ENCODE results near the gene EDA2R.

Gene EDA2R

GRCh38 chrX:66635360-66635759, 3.5 kb downstream of the EDA2R start:
- no peak for TF ChIP-seq FOXP2 (optimal IDR thresholded peaks at IDR 0.05; ENCODE audit: borderline replicate concordance, extremely low read depth, extremely low read length, insufficient read depth)
- no peak for TF ChIP-seq TAF1 (IDR thresholded peaks at IDR 0.05; ENCODE audit: borderline replicate concordance, insufficient read depth, low read length)

GRCh38 chrX:66634272-66634671, 4.6 kb downstream of the EDA2R start:
- no peak for TF ChIP-seq FOXP2 (optimal IDR thresholded peaks at IDR 0.05; ENCODE audit: borderline replicate concordance, extremely low read depth, extremely low read length, insufficient read depth)
- TF ChIP-seq POLR2AphosphoS5 (IDR thresholded peaks at IDR 0.05; ENCODE audit: low read depth, low read length): no peak
- TF ChIP-seq TAF1 (IDR thresholded peaks at IDR 0.05; ENCODE audit: borderline replicate concordance, insufficient read depth, low read length): no peak

GRCh38 chrX:66633541-66633940, 5.3 kb downstream of the EDA2R start:
- TF ChIP-seq TAF1 (IDR thresholded peaks at IDR 0.05; ENCODE audit: borderline replicate concordance, insufficient read depth, low read length) (no peak), POLR2AphosphoS5 (IDR thresholded peaks at IDR 0.05; ENCODE audit: low read depth, low read length) (no peak), FOXP2 (optimal IDR thresholded peaks at IDR 0.05; ENCODE audit: borderline replicate concordance, extremely low read depth, extremely low read length, insufficient read depth) (no peak), SIN3A (IDR thresholded peaks at IDR 0.05; ENCODE audit: borderline replicate concordance, insufficient read depth, low read length) (no peak)

GRCh38 chrX:66632981-66633380, 5.9 kb downstream of the EDA2R start:
- TF ChIP-seq REST (IDR thresholded peaks at IDR 0.05; ENCODE audit: insufficient read depth in 1 of 2, low read depth in 2 of 2, low read length in 2 of 2) (no peak), POLR2AphosphoS5 (IDR thresholded peaks at IDR 0.05; ENCODE audit: low read depth, low read length) (no peak), FOXP2 (optimal IDR thresholded peaks at IDR 0.05; ENCODE audit: borderline replicate concordance, extremely low read depth, extremely low read length, insufficient read depth) (no peak), TAF1 (IDR thresholded peaks at IDR 0.05; ENCODE audit: borderline replicate concordance, insufficient read depth, low read length) (no peak), SIN3A (IDR thresholded peaks at IDR 0.05; ENCODE audit: borderline replicate concordance, insufficient read depth, low read length) (no peak)

- TF ChIP-seq TAF1 (IDR thresholded peaks at IDR 0.05; ENCODE audit: borderline replicate concordance, insufficient read depth, low read length) (no peak), REST (IDR thresholded peaks at IDR 0.05; ENCODE audit: insufficient read depth in 1 of 2, low read depth in 2 of 2, low read length in 2 of 2) (no peak), FOXP2 (optimal IDR thresholded peaks at IDR 0.05; ENCODE audit: borderline replicate concordance, extremely low read depth, extremely low read length, insufficient read depth) (no peak), SIN3A (IDR thresholded peaks at IDR 0.05; ENCODE audit: borderline replicate concordance, insufficient read depth, low read length) (no peak), POLR2AphosphoS5 (IDR thresholded peaks at IDR 0.05; ENCODE audit: low read depth, low read length) (no peak)
Observed at GRCh38 chrX:66632473-66632872, 6.4 kb downstream of the EDA2R start.

GRCh38 chrX:66625525-66625924, 13.4 kb downstream of the EDA2R start:
- TF ChIP-seq FOXP2 (optimal IDR thresholded peaks at IDR 0.05; ENCODE audit: borderline replicate concordance, extremely low read depth, extremely low read length, insufficient read depth) (no peak), REST (IDR thresholded peaks at IDR 0.05; ENCODE audit: insufficient read depth in 1 of 2, low read depth in 2 of 2, low read length in 2 of 2) (no peak), POLR2AphosphoS5 (IDR thresholded peaks at IDR 0.05; ENCODE audit: low read depth, low read length) (no peak), SIN3A (IDR thresholded peaks at IDR 0.05; ENCODE audit: borderline replicate concordance, insufficient read depth, low read length) (no peak), TAF1 (IDR thresholded peaks at IDR 0.05; ENCODE audit: borderline replicate concordance, insufficient read depth, low read length) (no peak)

GRCh38 chrX:66622209-66622608, 16.7 kb downstream of the EDA2R start:
- TF ChIP-seq REST (IDR thresholded peaks at IDR 0.05; ENCODE audit: insufficient read depth in 1 of 2, low read depth in 2 of 2, low read length in 2 of 2) (no peak), TAF1 (IDR thresholded peaks at IDR 0.05; ENCODE audit: borderline replicate concordance, insufficient read depth, low read length) (no peak)
